ENCODE data around the gene SYNPO.

Gene SYNPO

GRCh38 chr5:150603052-150603451 lies 37.4 kb upstream of the SYNPO start:
- TF ChIP-seq CTCF (conservative IDR thresholded peaks at IDR 0.05): no peak
- TF ChIP-seq ZFX (IDR thresholded peaks at IDR 0.05): no peak
- H3K27ac ChIP-seq: no peak overlapping the region

GRCh38 chr5:150603491-150603890 lies 37.0 kb upstream of the SYNPO start:
- TF ChIP-seq ZFX (IDR thresholded peaks at IDR 0.05) (no peak), CTCF (conservative IDR thresholded peaks at IDR 0.05) (no peak)
- no peak overlapping the region for H3K27ac ChIP-seq

DNA sequence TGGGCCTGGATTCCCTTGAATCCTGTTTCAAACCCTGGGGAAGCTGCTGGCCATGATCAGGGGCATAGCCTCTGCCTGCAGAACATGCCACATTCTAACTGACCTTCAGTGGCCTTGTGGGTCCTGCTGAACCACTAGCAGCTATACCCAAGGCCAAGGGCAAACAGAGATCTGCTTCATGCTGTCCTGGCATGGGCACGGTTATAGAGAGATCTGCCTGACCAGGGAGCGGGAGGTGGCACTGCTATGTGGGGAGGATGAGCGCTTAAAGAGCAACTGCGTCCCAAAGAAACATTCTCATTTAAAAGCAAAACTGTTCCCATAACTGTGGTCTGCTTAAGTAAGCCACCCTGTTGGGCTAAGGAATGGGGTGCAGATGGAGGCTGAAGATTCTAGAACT lies 36.5 kb upstream of the SYNPO start:
- TF ChIP-seq ZFX (IDR thresholded peaks at IDR 0.05) (no peak), CTCF (conservative IDR thresholded peaks at IDR 0.05) (no peak)
- no peak overlapping the region for H3K27ac ChIP-seq

DNA sequence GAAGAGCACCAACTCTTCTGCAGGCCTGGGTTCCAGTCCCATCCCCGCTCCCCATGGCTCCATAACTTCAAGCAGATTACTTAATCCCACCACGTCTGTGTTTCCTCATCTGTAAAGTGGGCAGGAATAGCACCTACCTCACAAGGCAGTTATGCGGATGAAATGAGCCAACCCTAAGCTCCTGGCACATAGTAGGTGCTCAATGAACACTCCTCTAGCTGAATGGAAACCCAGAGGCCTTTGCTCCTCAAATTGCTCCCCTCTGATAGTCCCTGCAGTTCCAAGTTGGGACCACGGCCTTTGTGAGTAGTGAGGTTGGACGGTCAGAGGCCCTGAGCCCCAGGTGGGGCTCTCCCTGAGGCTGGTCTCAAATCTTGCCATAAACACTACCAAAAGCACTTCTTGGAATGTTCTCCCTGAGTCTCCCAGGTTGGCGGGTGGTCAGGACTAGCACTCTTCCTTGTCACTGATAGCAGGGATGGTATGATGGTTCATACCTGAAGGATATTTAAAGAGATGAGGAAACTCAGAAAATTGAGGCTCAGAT lies 35.5 kb upstream of the SYNPO start:
- no peak overlapping the region for H3K27ac ChIP-seq
- no peak for TF ChIP-seq CTCF (conservative IDR thresholded peaks at IDR 0.05)
- no peak for TF ChIP-seq ZFX (IDR thresholded peaks at IDR 0.05)

GRCh38 chr5:150605546-150605945 lies 34.9 kb upstream of the SYNPO start:
- H3K27ac ChIP-seq: no peak overlapping the region
- TF ChIP-seq CTCF (conservative IDR thresholded peaks at IDR 0.05) (no peak), ZFX (IDR thresholded peaks at IDR 0.05) (no peak)

GRCh38 chr5:150606476-150606875 lies 34.0 kb upstream of the SYNPO start:
- H3K27ac ChIP-seq: no peak overlapping the region

DNA sequence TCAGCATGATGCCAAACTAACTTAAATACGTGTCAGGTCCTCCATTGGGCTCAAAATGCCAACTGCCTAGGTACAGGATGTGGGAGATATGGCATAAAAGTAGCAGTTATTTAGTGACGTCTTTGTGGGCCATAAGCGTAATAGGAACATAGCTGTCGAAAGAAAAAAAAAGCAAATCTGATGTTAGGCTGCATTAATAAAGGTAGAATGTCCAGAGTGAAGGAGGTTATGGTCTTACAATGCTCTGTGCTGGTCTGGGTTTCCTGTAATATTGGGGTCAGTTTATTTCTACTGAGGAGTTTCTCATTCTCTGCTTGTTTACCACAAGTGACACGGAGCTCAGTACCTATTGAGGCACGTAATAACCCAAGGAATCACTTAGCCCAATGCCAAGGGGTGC lies 33.4 kb upstream of the SYNPO start:
- no peak overlapping the region for H3K27ac ChIP-seq
- TF ChIP-seq CTCF (conservative IDR thresholded peaks at IDR 0.05) (no peak), ZFX (IDR thresholded peaks at IDR 0.05) (no peak)

More at GRCh38 chr5:150606476-150606875, 34.0 kb upstream of the SYNPO start:
- TF ChIP-seq CTCF (conservative IDR thresholded peaks at IDR 0.05) (no peak), ZFX (IDR thresholded peaks at IDR 0.05) (no peak)
